Naive thymus-derived CD4-positive, alpha-beta T cell (primary cell): ENCODE data around the gene MRPS34. TPM values are rescaled to one million over a fixed set of nuclear protein-coding genes. Genes with fewer than 3 reads are reported as not detected.

Source experiments
- ATAC-seq: fragments of 150-1000 bp; cut with Tn5 transposase; 2 replicates; pipeline ENCODE4 v1.10.0; 2021; ENCODE audit warnings: mild to moderate bottlenecking, moderate library complexity
- CTCF ChIA-PET: fragments of 350-600 bp; sonication (Branson Sonifier 250); formaldehyde crosslinking; loops from one replicate; lab custom pipeline; 2021; ENCODE audit warnings: antibody characterized with exemption; lab: Charles Lee
- POLR2A ChIA-PET: fragments of 350-600 bp; sonication (Branson Sonifier 250); formaldehyde crosslinking; loops from one replicate; lab custom pipeline; 2021; ENCODE audit warnings: antibody characterized with exemption, inconsistent platforms; lab: Charles Lee
- DNase-seq, 9 donors: peaks; one replicate each; pipeline versions ENCODE4 v3.0.0 to v3.0.0-alpha.2; 2020 to 2022; ENCODE audit warnings: mixed read lengths in 1 of 9
- H3K27ac ChIP-seq: one replicate; pipeline ENCODE4 v1.7.0; 2013; ENCODE audit warnings: mild to moderate bottlenecking, low read depth, low read length, moderate library complexity
- H3K27me3 ChIP-seq, 2 donors: one replicate each; pipeline ENCODE4 v1.7.0; 2013; ENCODE audit warnings: low read length in 2 of 2, mild to moderate bottlenecking in 2 of 2, moderate library complexity in 2 of 2; ENCODE audit not compliant: control insufficient read depth in 2 of 2, insufficient read depth in 2 of 2
- H3K36me3 ChIP-seq, 3 experiments: 1 replicate in 2 of 3; 2 replicates in 1 of 3; pipeline ENCODE4 v1.7.0; 2013; ENCODE audit warnings: low read length in 3 of 3, mild to moderate bottlenecking in 3 of 3, moderate library complexity in 1 of 3; ENCODE audit not compliant: insufficient read depth in 3 of 3, control insufficient read depth in 2 of 3
- H3K4me1 ChIP-seq, 2 donors: one replicate each; pipeline ENCODE4 v1.7.0; 2013; ENCODE audit warnings: low read length in 2 of 2, mild to moderate bottlenecking in 2 of 2, moderate library complexity in 1 of 2; ENCODE audit not compliant: control insufficient read depth in 2 of 2, insufficient read depth in 2 of 2
- H3K4me3 ChIP-seq: 2 replicates; pipeline ENCODE4 v1.7.0; 2013; ENCODE audit warnings: mild to moderate bottlenecking, low read length
- H3K9me3 ChIP-seq, 3 experiments: 1 replicate in 2 of 3; 2 replicates in 1 of 3; pipeline ENCODE4 v1.7.0; 2013; ENCODE audit warnings: low read length in 3 of 3; ENCODE audit not compliant: control insufficient read depth in 2 of 3
- H3K27ac Mint-ChIP-seq, 9 donors: one replicate each; pipeline ENCODE4 v1.8.0; 2020 to 2022; ENCODE audit warnings: mixed read lengths in 9 of 9, mild to moderate bottlenecking in 8 of 9, moderate library complexity in 5 of 9, inconsistent platforms in 2 of 9
- H3K27me3 Mint-ChIP-seq, 5 donors: one replicate each; pipeline ENCODE4 v1.8.0; 2021 to 2022; ENCODE audit warnings: mixed read lengths in 5 of 5, mild to moderate bottlenecking in 1 of 5
- H3K36me3 Mint-ChIP-seq, 5 donors: one replicate each; pipeline ENCODE4 v1.8.0; 2020 to 2022; ENCODE audit warnings: mixed read lengths in 5 of 5, mild to moderate bottlenecking in 3 of 5, inconsistent platforms in 1 of 5
- H3K4me1 Mint-ChIP-seq, 7 donors: one replicate each; pipeline ENCODE4 v1.8.0; 2020 to 2022; ENCODE audit warnings: mixed read lengths in 7 of 7, mild to moderate bottlenecking in 3 of 7, inconsistent platforms in 1 of 7
- H3K4me3 Mint-ChIP-seq, 10 donors: one replicate each; pipeline ENCODE4 v1.8.0; 2020 to 2022; ENCODE audit warnings: mild to moderate bottlenecking in 10 of 10, mixed read lengths in 10 of 10, moderate library complexity in 6 of 10, inconsistent platforms in 2 of 10
- H3K9me3 Mint-ChIP-seq, 11 donors: one replicate each; pipeline ENCODE4 v1.8.0; 2020 to 2022; ENCODE audit warnings: mixed read lengths in 11 of 11, mild to moderate bottlenecking in 4 of 11, inconsistent platforms in 1 of 11, moderate library complexity in 1 of 11
- intact Hi-C, 2 donors: fragments of 100-400 bp; cut with micrococcal nuclease; formaldehyde crosslinking; loops; one replicate each; pipeline ENCODE4 v1.15.1; 2023
- polyA plus RNA-seq, 2 donors: library from polyadenylated mRNA; unstranded; fragments of 300-500 nt; fragmentation: Illumina TruSeq; gene quantifications; one replicate each; pipeline ENCODE4 v1.2.3, GENCODE V29; 2021
- total RNA-seq, 6 experiments: library from RNA in 5 of 6; stranded (reverse) in 5 of 6; gene quantifications; 1 replicate in 5 of 6; 2 replicates in 1 of 6; pipeline ENCODE4 v1.2.3 and lab custom pipeline; 2021 to 2026

MRPS34 gene
- total and polyA plus RNA-seq, 7 experiments from 2014 or later = 41.6 to 162 (median 60.9) TPM

- peaks cover 0 to 22% (median 0%) of the 10 kb centered on the region in 5 donors for H3K36me3 Mint-ChIP-seq
- peaks cover 0 to 19% (median 14%) of the 10 kb centered on the region in 7 donors for H3K4me1 Mint-ChIP-seq
- DNase-seq (no peak), ATAC-seq (no peak)
- no peaks in the 10 kb centered on the region for H3K9me3 Mint-ChIP-seq
- no peak overlapping the region for H3K4me3 Mint-ChIP-seq
- Histone ChIP-seq H3K9me3 (no peaks in the 10 kb centered on the region), H3K27me3 (no peaks in the 10 kb centered on the region), H3K27ac (no peak overlapping the region), H3K36me3 (peaks cover 0 to 66% (median 4%) of the 10 kb centered on the region in 3 experiments), H3K4me3 (no peak overlapping the region), H3K4me1 (no peaks in the 10 kb centered on the region)
- ChIA-PET CTCF (no interaction called here), POLR2A (no interaction called here)
- no peaks in the 10 kb centered on the region for H3K27me3 Mint-ChIP-seq
- H3K27ac Mint-ChIP-seq = no peak overlapping the region
- intact Hi-C loops = no loop called here
These were observed 20.1 kb downstream of the MRPS34 start for GRCh38 chr16:1752853-1753252.

GRCh38 chr16:1751946-1752345 lies 21.0 kb downstream of the MRPS34 start:
- H3K9me3 ChIP-seq = no peaks in the 10 kb centered on the region
- peaks cover 0 to 69% (median 5%) of the 10 kb centered on the region in 3 experiments for H3K36me3 ChIP-seq
- Mint-ChIP-seq H3K9me3 (no peaks in the 10 kb centered on the region), H3K36me3 (peaks cover 0 to 22% (median 0%) of the 10 kb centered on the region in 5 donors), H3K27me3 (no peaks in the 10 kb centered on the region), H3K4me3 (no peak overlapping the region), H3K4me1 (peaks cover 0 to 12% (median 7%) of the 10 kb centered on the region in 7 donors), H3K27ac (no peak overlapping the region)
- intact Hi-C loops = no loop called here
- no peak for DNase-seq
- no peaks in the 10 kb centered on the region for H3K4me1 ChIP-seq
- no peaks in the 10 kb centered on the region for H3K27me3 ChIP-seq
- no peak for ATAC-seq
- ChIA-PET CTCF (no interaction called here), POLR2A (no interaction called here)
- no peak overlapping the region for H3K4me3 ChIP-seq
- H3K27ac ChIP-seq = no peak overlapping the region

- no peaks in the 10 kb centered on the region for H3K27me3 Mint-ChIP-seq
- Histone ChIP-seq H3K4me3 (no peak overlapping the region), H3K27me3 (no peaks in the 10 kb centered on the region), H3K27ac (no peak overlapping the region), H3K4me1 (no peaks in the 10 kb centered on the region), H3K9me3 (no peaks in the 10 kb centered on the region), H3K36me3 (peaks cover 5 to 84% (median 5%) of the 10 kb centered on the region in 3 experiments)
- H3K27ac Mint-ChIP-seq = peak overlapping the region in 1 of 9 donors; percentile 56
- H3K36me3 Mint-ChIP-seq = peaks cover 0 to 25% (median 3%) of the 10 kb centered on the region in 5 donors
- ATAC-seq (no peak), DNase-seq (no peak)
- ChIA-PET POLR2A (no interaction called here), CTCF (interaction anchor here (0.7 kb wide), 1 partner anchor 51 kb away, joined by 3 read pairs; no protein-coding TSS in a partner anchor)
- peaks cover 0 to 3% (median 0%) of the 10 kb centered on the region in 7 donors for H3K4me1 Mint-ChIP-seq
- intact Hi-C loops = no loop called here
- H3K9me3 Mint-ChIP-seq = no peaks in the 10 kb centered on the region
- H3K4me3 Mint-ChIP-seq = no peak overlapping the region
These were observed 23.5 kb downstream of the MRPS34 start for GRCh38 chr16:1749152-1750117.

GRCh38 chr16:1747934-1748333 lies 25.0 kb downstream of the MRPS34 start:
- intact Hi-C loops = no loop called here
- peaks cover 0 to 3% (median 0%) of the 10 kb centered on the region in 7 donors for H3K4me1 Mint-ChIP-seq
- ChIA-PET CTCF (no interaction called here), POLR2A (no interaction called here)
- H3K27ac Mint-ChIP-seq = no peak overlapping the region
- H3K9me3 ChIP-seq = no peaks in the 10 kb centered on the region
- no peak overlapping the region for H3K4me3 Mint-ChIP-seq
- H3K27me3 ChIP-seq = no peaks in the 10 kb centered on the region
- no peaks in the 10 kb centered on the region for H3K9me3 Mint-ChIP-seq
- H3K27me3 Mint-ChIP-seq = no peaks in the 10 kb centered on the region
- no peak overlapping the region for H3K27ac ChIP-seq
- H3K36me3 ChIP-seq = peaks cover 5 to 91% (median 5%) of the 10 kb centered on the region in 3 experiments
- ATAC-seq (no peak), DNase-seq (no peak)
- no peak overlapping the region for H3K4me3 ChIP-seq
- H3K4me1 ChIP-seq = no peaks in the 10 kb centered on the region
- peaks cover 0 to 25% (median 3%) of the 10 kb centered on the region in 5 donors for H3K36me3 Mint-ChIP-seq

- Histone ChIP-seq H3K27me3 (no peaks in the 10 kb centered on the region), H3K4me3 (no peak overlapping the region), H3K9me3 (no peaks in the 10 kb centered on the region), H3K27ac (no peak overlapping the region), H3K4me1 (no peaks in the 10 kb centered on the region), H3K36me3 (peaks cover 5 to 86% (median 5%) of the 10 kb centered on the region in 3 experiments)
- H3K27me3 Mint-ChIP-seq = no peaks in the 10 kb centered on the region
- ATAC-seq (no peak), DNase-seq (no peak)
- H3K9me3 Mint-ChIP-seq = no peaks in the 10 kb centered on the region
- no peak overlapping the region for H3K27ac Mint-ChIP-seq
- H3K4me3 Mint-ChIP-seq = no peak overlapping the region
- intact Hi-C loops = no loop called here
- H3K4me1 Mint-ChIP-seq = peaks cover 0 to 3% (median 0%) of the 10 kb centered on the region in 7 donors
- H3K36me3 Mint-ChIP-seq = peaks cover 0 to 18% (median 3%) of the 10 kb centered on the region in 5 donors
- ChIA-PET CTCF (no interaction called here), POLR2A (no interaction called here)
These were observed 26.2 kb downstream of the MRPS34 start for GRCh38 chr16:1746693-1747195.

GRCh38 chr16:1745900-1746692 lies 26.8 kb downstream of the MRPS34 start:
- ChIA-PET POLR2A (interaction anchor here (1.5 kb wide), 1 partner anchor 10 kb away, joined by 3 read pairs; no protein-coding TSS in a partner anchor), CTCF (no interaction called here)
- no peak overlapping the region for H3K4me3 ChIP-seq
- Mint-ChIP-seq H3K4me3 (no peak overlapping the region), H3K9me3 (no peaks in the 10 kb centered on the region), H3K27me3 (no peaks in the 10 kb centered on the region), H3K4me1 (peaks cover 0 to 3% (median 0%) of the 10 kb centered on the region in 7 donors), H3K36me3 (peaks cover 0 to 13% (median 3%) of the 10 kb centered on the region in 5 donors), H3K27ac (no peak overlapping the region)
- no peaks in the 10 kb centered on the region for H3K9me3 ChIP-seq
- no peaks in the 10 kb centered on the region for H3K27me3 ChIP-seq
- H3K36me3 ChIP-seq = peaks cover 5 to 87% (median 5%) of the 10 kb centered on the region in 3 experiments
- no peaks in the 10 kb centered on the region for H3K4me1 ChIP-seq
- DNase-seq (no peak), ATAC-seq (no peak)
- H3K27ac ChIP-seq = no peak overlapping the region
- intact Hi-C loops = no loop called here
